KMS-11 (cell line): ENCODE results near the gene IL1R1.
"Not testable (repeated sequence)": the region's sequence is repeated elsewhere in the genome, so short reads cannot be mapped to it uniquely, and the experiment has no call there.

Source experiments
- H2AFZ ChIP-seq: fragments of 200-600 bp; sonication (generic); 2 replicates; pipeline ENCODE4 v1.6.1; 2016; ENCODE audit warnings: antibody characterized with exemption, mixed run types, low read depth
- H3K27ac ChIP-seq: fragments of 200-600 bp; sonication (generic); 2 replicates; pipeline ENCODE4 v1.6.1; 2016; ENCODE audit warnings: mild to moderate bottlenecking, mixed run types
- H3K27me3 ChIP-seq: fragments of 200-600 bp; sonication (generic); 2 replicates; pipeline ENCODE4 v1.6.1; 2017; ENCODE audit warnings: mild to moderate bottlenecking, low read depth, mixed run types, moderate library complexity; ENCODE audit not compliant: insufficient read depth
- H3K36me3 ChIP-seq: fragments of 200-600 bp; sonication (generic); 2 replicates; pipeline ENCODE4 v1.6.1; 2017; ENCODE audit warnings: mild to moderate bottlenecking, mixed run types; ENCODE audit not compliant: insufficient read depth
- H3K4me1 ChIP-seq: fragments of 200-600 bp; sonication (generic); 2 replicates; pipeline ENCODE4 v1.6.1; 2016; ENCODE audit warnings: mild to moderate bottlenecking, low read depth, mixed run types; ENCODE audit not compliant: poor library complexity, severe bottlenecking
- H3K4me2 ChIP-seq: fragments of 200-600 bp; sonication (generic); 2 replicates; pipeline ENCODE4 v1.7.0; 2016; ENCODE audit warnings: mild to moderate bottlenecking, mixed run types
- H3K4me3 ChIP-seq: fragments of 200-600 bp; sonication (generic); IDR thresholded peaks from 2 replicates; pipeline ENCODE4 v1.6.1; 2017; ENCODE audit warnings: low read depth, low read length, mixed read lengths; ENCODE audit not compliant: insufficient read depth
- H3K79me2 ChIP-seq: fragments of 200-600 bp; sonication (generic); 2 replicates; pipeline ENCODE4 v1.6.1; 2016; ENCODE audit warnings: low read depth, mixed run types; ENCODE audit not compliant: insufficient read depth
- H3K9ac ChIP-seq: fragments of 200-600 bp; sonication (generic); 2 replicates; pipeline ENCODE4 v1.6.1; 2016; ENCODE audit warnings: mild to moderate bottlenecking, mixed run types
- H4K20me1 ChIP-seq: fragments of 200-600 bp; sonication (generic); 2 replicates; pipeline ENCODE4 v1.6.1; 2016; ENCODE audit warnings: mild to moderate bottlenecking, mixed run types; ENCODE audit not compliant: insufficient read depth
- TF ChIP-seq, protein P1 (sequence below): fragments of 200-600 bp; sonication (generic); conservative IDR thresholded peaks from 2 replicates; pipeline ENCODE4 v1.6.1; 2017; ENCODE audit warnings: low read depth, mild to moderate bottlenecking, antibody characterized with exemption, low read length, moderate library complexity, mixed read lengths

The IL1R1 gene

DNA sequence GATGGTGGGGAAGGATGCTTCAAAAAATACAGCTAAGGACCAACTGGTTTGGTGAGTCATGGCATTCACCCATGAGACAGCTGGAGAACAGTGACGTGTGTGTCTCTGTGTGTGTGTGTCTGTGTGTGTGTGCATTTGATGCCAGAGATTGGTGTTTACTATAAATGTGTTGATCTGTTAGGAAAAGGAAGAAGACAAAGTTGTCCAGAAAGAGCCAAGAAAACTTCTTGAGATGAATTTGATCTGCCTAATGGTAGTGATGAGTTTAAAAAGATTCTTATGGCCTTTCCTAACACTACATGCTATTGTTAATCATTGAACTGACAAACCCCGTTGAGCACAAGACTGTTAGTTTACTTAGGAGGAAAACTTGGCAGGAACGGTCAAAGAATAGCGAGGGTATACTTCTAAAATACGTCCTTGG is 36.4 kb upstream of the IL1R1 start:
- H4K20me1 ChIP-seq = no peaks in the 10 kb centered on the region
- no peaks in the 10 kb centered on the region for H3K4me1 ChIP-seq
- no peak overlapping the region for H3K4me2 ChIP-seq
- TF ChIP-seq, protein P1, sequence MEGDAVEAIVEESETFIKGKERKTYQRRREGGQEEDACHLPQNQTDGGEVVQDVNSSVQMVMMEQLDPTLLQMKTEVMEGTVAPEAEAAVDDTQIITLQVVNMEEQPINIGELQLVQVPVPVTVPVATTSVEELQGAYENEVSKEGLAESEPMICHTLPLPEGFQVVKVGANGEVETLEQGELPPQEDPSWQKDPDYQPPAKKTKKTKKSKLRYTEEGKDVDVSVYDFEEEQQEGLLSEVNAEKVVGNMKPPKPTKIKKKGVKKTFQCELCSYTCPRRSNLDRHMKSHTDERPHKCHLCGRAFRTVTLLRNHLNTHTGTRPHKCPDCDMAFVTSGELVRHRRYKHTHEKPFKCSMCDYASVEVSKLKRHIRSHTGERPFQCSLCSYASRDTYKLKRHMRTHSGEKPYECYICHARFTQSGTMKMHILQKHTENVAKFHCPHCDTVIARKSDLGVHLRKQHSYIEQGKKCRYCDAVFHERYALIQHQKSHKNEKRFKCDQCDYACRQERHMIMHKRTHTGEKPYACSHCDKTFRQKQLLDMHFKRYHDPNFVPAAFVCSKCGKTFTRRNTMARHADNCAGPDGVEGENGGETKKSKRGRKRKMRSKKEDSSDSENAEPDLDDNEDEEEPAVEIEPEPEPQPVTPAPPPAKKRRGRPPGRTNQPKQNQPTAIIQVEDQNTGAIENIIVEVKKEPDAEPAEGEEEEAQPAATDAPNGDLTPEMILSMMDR = no peak
- no peak overlapping the region for H2AFZ ChIP-seq
- no peak overlapping the region for H3K9ac ChIP-seq
- H3K27me3 ChIP-seq = no peaks in the 10 kb centered on the region
- H3K79me2 ChIP-seq = no peaks in the 10 kb centered on the region
- no peak overlapping the region for H3K27ac ChIP-seq
- H3K4me3 ChIP-seq = no peak overlapping the region
- H3K36me3 ChIP-seq = no peaks in the 10 kb centered on the region

DNA sequence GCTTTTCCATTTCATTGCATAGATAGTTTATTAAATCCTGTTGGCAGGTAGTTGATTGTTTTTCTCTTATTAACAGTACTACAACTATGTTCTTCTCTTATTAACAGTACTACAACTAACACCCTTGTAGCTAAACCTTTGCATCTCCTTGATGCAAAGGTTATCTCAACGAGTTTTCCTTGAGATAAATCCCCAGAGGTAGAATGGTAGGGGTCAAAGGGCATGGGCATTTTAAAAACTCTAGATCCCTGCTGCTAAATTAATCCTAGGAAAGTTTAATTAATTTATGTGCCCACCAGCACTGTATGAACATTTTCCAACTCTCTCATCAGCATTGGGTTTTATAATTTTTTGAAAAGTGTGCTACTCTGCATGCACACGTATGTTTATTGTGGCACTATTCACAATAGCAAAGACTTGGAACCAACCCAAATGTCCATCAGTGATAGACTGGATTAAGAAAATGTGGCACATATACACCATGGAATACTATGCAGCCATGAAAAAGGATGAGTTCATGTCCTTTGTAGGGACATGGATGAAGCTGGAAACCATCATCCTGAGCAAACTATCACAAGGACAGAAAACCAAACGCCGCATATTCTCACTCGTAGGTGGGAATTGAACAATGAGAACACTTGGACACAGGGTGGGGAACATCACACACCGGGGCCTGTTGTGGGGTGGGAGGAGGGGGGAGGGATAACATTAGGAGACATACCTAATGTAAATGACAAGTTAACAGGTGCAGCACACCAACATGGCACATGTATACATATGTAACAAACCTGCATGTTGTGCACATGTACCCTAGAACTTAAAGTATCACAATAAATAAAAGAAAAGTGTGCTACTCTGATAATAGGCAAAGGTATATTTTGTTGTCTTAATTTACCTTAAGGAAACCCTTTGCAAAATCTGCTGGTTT is 35.5 kb upstream of the IL1R1 start:
- H3K9ac ChIP-seq, H3K4me1 ChIP-seq, H3K36me3 ChIP-seq, H3K4me3 ChIP-seq, H3K79me2 ChIP-seq, H3K4me2 ChIP-seq, H2AFZ ChIP-seq, H3K27ac ChIP-seq, H3K27me3 ChIP-seq, H4K20me1 ChIP-seq: not testable (repeated sequence)

DNA sequence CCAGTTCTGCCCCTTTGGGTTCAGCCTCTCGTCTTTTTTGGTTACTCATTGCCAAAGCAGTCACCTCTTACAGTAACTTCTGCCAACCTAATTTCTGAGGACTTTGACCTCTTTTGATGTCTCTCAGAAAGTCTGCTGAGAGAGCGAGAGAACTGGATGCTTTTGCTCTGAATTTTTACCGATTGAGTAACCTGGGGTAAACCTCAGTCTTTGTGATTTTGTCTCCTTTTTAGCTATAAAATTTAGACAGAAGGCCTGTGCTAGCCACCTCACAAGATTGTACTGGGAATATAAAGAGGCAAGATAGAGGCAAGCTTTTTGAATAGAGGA is 34.8 kb upstream of the IL1R1 start:
- H3K36me3 ChIP-seq = no peaks in the 10 kb centered on the region
- H3K4me1 ChIP-seq = no peaks in the 10 kb centered on the region
- no peaks in the 10 kb centered on the region for H4K20me1 ChIP-seq
- no peak overlapping the region for H3K27ac ChIP-seq
- no peak overlapping the region for H3K4me3 ChIP-seq
- no peak overlapping the region for H3K9ac ChIP-seq
- H3K27me3 ChIP-seq = no peaks in the 10 kb centered on the region
- H2AFZ ChIP-seq = no peak overlapping the region
- H3K4me2 ChIP-seq = no peak overlapping the region
- TF ChIP-seq, protein P1 = no peak
- no peaks in the 10 kb centered on the region for H3K79me2 ChIP-seq

DNA sequence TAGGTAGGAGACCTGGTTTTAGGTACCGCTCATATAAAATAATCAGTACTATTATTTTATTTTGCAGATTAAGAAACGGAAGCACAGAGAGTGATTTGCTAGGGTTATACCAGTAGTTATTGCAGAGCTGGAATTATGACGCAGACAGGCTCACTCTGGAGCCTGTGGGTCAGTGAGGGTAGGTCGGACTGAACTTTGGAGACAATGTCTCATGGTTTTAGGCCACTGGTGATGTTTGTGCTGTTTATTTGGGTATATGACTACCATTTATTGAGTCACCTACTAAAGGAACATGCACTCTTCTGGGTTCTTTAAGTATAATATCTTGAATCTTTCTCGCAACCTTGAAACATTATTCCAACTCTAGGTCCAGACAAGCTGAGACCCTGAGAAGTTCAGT is 33.5 kb upstream of the IL1R1 start:
- H3K79me2 ChIP-seq = no peaks in the 10 kb centered on the region
- no peaks in the 10 kb centered on the region for H3K4me1 ChIP-seq
- no peaks in the 10 kb centered on the region for H4K20me1 ChIP-seq
- H3K4me2 ChIP-seq = no peak overlapping the region
- no peak overlapping the region for H3K27ac ChIP-seq
- no peak overlapping the region for H2AFZ ChIP-seq
- H3K4me3 ChIP-seq = no peak overlapping the region
- H3K27me3 ChIP-seq = no peaks in the 10 kb centered on the region
- TF ChIP-seq, protein P1 = no peak
- no peaks in the 10 kb centered on the region for H3K36me3 ChIP-seq
- no peak overlapping the region for H3K9ac ChIP-seq

DNA sequence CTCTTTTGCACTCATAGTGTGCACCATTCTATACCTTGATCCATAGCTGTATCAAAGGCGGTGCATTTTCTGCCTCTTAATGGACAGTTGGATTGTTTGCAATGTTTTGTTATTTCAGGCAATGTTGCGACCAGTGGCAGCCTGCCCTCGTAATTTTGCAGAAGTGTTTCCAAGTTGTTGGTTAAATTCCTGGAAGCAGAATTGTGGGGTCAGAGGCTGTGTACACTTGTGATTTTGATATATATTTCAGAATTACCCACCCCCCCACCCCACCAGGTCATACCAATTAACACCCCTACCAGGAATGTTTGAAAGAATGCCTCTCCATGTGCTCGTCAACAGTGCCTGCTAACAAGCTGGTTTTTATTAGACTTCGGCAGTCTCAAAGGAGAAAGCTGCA is 32.4 kb upstream of the IL1R1 start:
- H3K36me3 ChIP-seq = no peaks in the 10 kb centered on the region
- no peak overlapping the region for H3K27ac ChIP-seq
- H3K9ac ChIP-seq = no peak overlapping the region
- H4K20me1 ChIP-seq = no peaks in the 10 kb centered on the region
- H3K27me3 ChIP-seq = no peaks in the 10 kb centered on the region
- H3K4me1 ChIP-seq = no peaks in the 10 kb centered on the region
- H3K79me2 ChIP-seq = no peaks in the 10 kb centered on the region
- no peak overlapping the region for H2AFZ ChIP-seq
- H3K4me3 ChIP-seq = no peak overlapping the region
- TF ChIP-seq, protein P1 = no peak
- no peak overlapping the region for H3K4me2 ChIP-seq
